SU-DHL-6 (cell line): ENCODE data around the gene OTUB2.

Experiments used
- H2AFZ ChIP-seq: fragments of 200-600 bp; sonication (generic); 2 replicates; pipeline ENCODE4 v1.6.1; 2014; ENCODE audit warnings: low read depth, mild to moderate bottlenecking, moderate library complexity, mixed read lengths, antibody characterized with exemption, low read length; ENCODE audit not compliant: severe bottlenecking
- H3F3A ChIP-seq: fragments of 200-600 bp; shearing (Covaris generic); 2 replicates; pipeline ENCODE4 v1.6.0; 2016; ENCODE audit warnings: antibody characterized with exemption, mild to moderate bottlenecking; ENCODE audit not compliant: insufficient read depth
- H3K27ac ChIP-seq: fragments of 200-600 bp; sonication (generic); 2 replicates; pipeline ENCODE4 v1.5.1; 2016; ENCODE audit warnings: low read depth, mild to moderate bottlenecking, low read length, moderate library complexity, mixed read lengths
- H3K27me3 ChIP-seq: fragments of 200-600 bp; sonication (generic), shearing (Covaris generic); 2 replicates; pipeline ENCODE4 v1.6.0; 2014; ENCODE audit warnings: mild to moderate bottlenecking, low read length
- H3K36me3 ChIP-seq: fragments of 200-600 bp; sonication (generic); 2 replicates; pipeline ENCODE4 v1.6.1; 2014; ENCODE audit warnings: mild to moderate bottlenecking, low read length, mixed read lengths
- H3K4me2 ChIP-seq: fragments of 300-600, 200-600 bp; shearing (Covaris generic), sonication (generic); 2 replicates; pipeline ENCODE4 v1.6.0; 2014; ENCODE audit warnings: low read length, low read depth, mild to moderate bottlenecking; ENCODE audit not compliant: poor library complexity, severe bottlenecking
- H3K4me3 ChIP-seq: fragments of 200-600 bp; sonication (generic); 2 replicates; pipeline ENCODE4 v1.5.1; 2014; ENCODE audit warnings: antibody characterized with exemption, low read length, mild to moderate bottlenecking, mixed read lengths; ENCODE audit not compliant: insufficient read depth, poor library complexity, severe bottlenecking
- H3K79me2 ChIP-seq: fragments of 200-600 bp; sonication (generic); 2 replicates; pipeline ENCODE4 v1.6.1; 2014; ENCODE audit warnings: mild to moderate bottlenecking, low read length, moderate library complexity; ENCODE audit not compliant: insufficient read depth
- H3K9ac ChIP-seq: fragments of 200-600 bp; sonication (generic); 2 replicates; pipeline ENCODE4 v1.7.0; 2014; ENCODE audit warnings: mild to moderate bottlenecking, low read length
- H3K9me2 ChIP-seq: fragments of 200-600 bp; sonication (generic); replicated peaks from 2 replicates; pipeline ENCODE4 v1.6.1; 2014; ENCODE audit warnings: low read length; ENCODE audit not compliant: insufficient read depth
- H3K9me3 ChIP-seq: fragments of 200-600 bp; sonication (generic); 2 replicates; pipeline ENCODE4 v1.6.1; 2014; ENCODE audit warnings: low read length, mixed read lengths; ENCODE audit not compliant: insufficient read depth
- H4K20me1 ChIP-seq: fragments of 200-600 bp; sonication (generic); 2 replicates; pipeline ENCODE4 v1.6.1; 2014; ENCODE audit warnings: low read depth, mild to moderate bottlenecking, antibody characterized with exemption, low read length, moderate library complexity, mixed read lengths
- CTCF ChIP-seq: fragments of 200-600 bp; sonication (generic); IDR thresholded peaks from one replicate; pipeline ENCODE4 v1.5.1; 2017; ENCODE audit warnings: antibody characterized with exemption, mild to moderate bottlenecking, low read length, moderate library complexity; ENCODE audit not compliant: insufficient read depth, poor library complexity, severe bottlenecking
- EZH2phosphoT487 ChIP-seq: fragments of 200-600 bp; sonication (generic), shearing (Covaris generic); conservative IDR thresholded peaks from 2 replicates; pipeline ENCODE4 v1.6.1; 2018; ENCODE audit warnings: mild to moderate bottlenecking, antibody characterized with exemption, low read length, moderate library complexity, mixed read lengths

The OTUB2 gene

GRCh38 chr14:94019329-94019728 is 6.8 kb upstream of the OTUB2 start:
- H3F3A ChIP-seq, result no peaks in the 10 kb centered on the region
- H3K9me2 ChIP-seq, result no peaks in the 10 kb centered on the region
- no peak overlapping the region for H2AFZ ChIP-seq
- H3K9ac ChIP-seq, result no peak overlapping the region
- no peaks in the 10 kb centered on the region for H3K36me3 ChIP-seq
- H3K27ac ChIP-seq, result no peak overlapping the region
- H3K27me3 ChIP-seq, result no peaks in the 10 kb centered on the region
- H3K4me2 ChIP-seq, result no peak overlapping the region
- H3K79me2 ChIP-seq, result no peaks in the 10 kb centered on the region
- H4K20me1 ChIP-seq, result no peaks in the 10 kb centered on the region
- H3K9me3 ChIP-seq, result no peaks in the 10 kb centered on the region
- H3K4me3 ChIP-seq, result no peak overlapping the region
- TF ChIP-seq EZH2phosphoT487, result no peak
- TF ChIP-seq CTCF, result no peak

- Histone ChIP-seq H3K4me3 (no peak overlapping the region), H3K4me2 (no peak overlapping the region), H3K9me2 (no peaks in the 10 kb centered on the region), H3K27me3 (no peaks in the 10 kb centered on the region), H3K36me3 (no peaks in the 10 kb centered on the region), H3K27ac (no peak overlapping the region), H2AFZ (no peak overlapping the region), H3K9me3 (no peaks in the 10 kb centered on the region), H3K9ac (no peak overlapping the region), H3K79me2 (no peaks in the 10 kb centered on the region), H4K20me1 (no peaks in the 10 kb centered on the region), H3F3A (no peaks in the 10 kb centered on the region)
- TF ChIP-seq CTCF (no peak), EZH2phosphoT487 (no peak)
Measured at GRCh38 chr14:94020267-94020666, 5.9 kb upstream of the OTUB2 start.

DNA sequence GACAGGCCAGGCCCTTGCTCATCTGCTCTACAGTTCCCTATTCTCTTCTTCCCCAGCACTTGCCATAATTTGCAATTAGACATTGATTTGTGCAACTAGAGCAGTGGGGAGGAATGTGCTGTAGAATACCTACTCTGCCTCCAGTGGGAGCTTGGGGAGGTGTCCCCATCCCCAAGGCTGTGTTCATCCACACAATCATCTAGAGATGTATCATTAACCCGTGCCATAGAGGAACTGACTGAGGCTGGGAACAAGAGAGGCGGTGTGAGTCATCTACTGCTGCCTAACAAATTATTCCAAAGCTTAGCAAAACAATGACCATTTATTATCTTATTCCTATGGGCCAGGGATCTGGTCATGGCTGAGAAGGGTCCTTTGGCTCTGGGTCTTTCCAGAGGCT is 5.1 kb upstream of the OTUB2 start:
- no peak overlapping the region for H3K27ac ChIP-seq
- H3K4me2 ChIP-seq, result no peak overlapping the region
- H3K79me2 ChIP-seq, result no peaks in the 10 kb centered on the region
- H3K9ac ChIP-seq, result no peak overlapping the region
- no peaks in the 10 kb centered on the region for H3K27me3 ChIP-seq
- H2AFZ ChIP-seq, result no peak overlapping the region
- no peaks in the 10 kb centered on the region for H3K9me3 ChIP-seq
- H3K36me3 ChIP-seq, result no peaks in the 10 kb centered on the region
- no peaks in the 10 kb centered on the region for H3F3A ChIP-seq
- H3K9me2 ChIP-seq, result no peaks in the 10 kb centered on the region
- no peaks in the 10 kb centered on the region for H4K20me1 ChIP-seq
- TF ChIP-seq CTCF (no peak), EZH2phosphoT487 (no peak)
- no peak overlapping the region for H3K4me3 ChIP-seq
